Ectodermal cell (in vitro differentiated cells): ENCODE data around the gene KCNMB2.

Experiments
- H3K27ac ChIP-seq: 2 replicates; pipeline ENCODE4 v1.7.0; 2013; ENCODE audit warnings: mild to moderate bottlenecking, low read depth, low read length; ENCODE audit not compliant: insufficient read depth, poor library complexity, severe bottlenecking
- H3K27me3 ChIP-seq: 2 replicates; pipeline ENCODE4 v1.7.0; 2013; ENCODE audit warnings: mild to moderate bottlenecking, low read length; ENCODE audit not compliant: insufficient read depth, control insufficient read depth, poor library complexity, severe bottlenecking
- H3K36me3 ChIP-seq: one replicate; pipeline ENCODE4 v1.7.0; 2013; ENCODE audit warnings: low read length; ENCODE audit not compliant: control insufficient read depth, insufficient read depth
- H3K4me1 ChIP-seq: one replicate; pipeline ENCODE4 v1.7.0; 2013; ENCODE audit warnings: low read length; ENCODE audit not compliant: control insufficient read depth, insufficient read depth
- H3K4me3 ChIP-seq: 2 replicates; pipeline ENCODE4 v1.7.0; 2013; ENCODE audit warnings: low read depth, low read length, control low read depth; ENCODE audit not compliant: insufficient read depth
- H3K9me3 ChIP-seq: 2 replicates; pipeline ENCODE4 v1.7.0; 2013; ENCODE audit warnings: mild to moderate bottlenecking, low read length, moderate library complexity; ENCODE audit not compliant: control insufficient read depth
- WGBS, 2 experiments: methylation state at CpG; one replicate each; pipeline ENCODE4 v1.1.7; 2013; ENCODE audit warnings: missing lambda C conversion rate in 2 of 2; 5-methylcytosine and 5-hydroxymethylcytosine counted together

KCNMB2 gene

GRCh38 chr3:178765472-178765871, 229.2 kb downstream of the KCNMB2 start:
- Histone ChIP-seq H3K27ac (no peak overlapping the region), H3K4me3 (no peak overlapping the region), H3K9me3 (no peaks in the 10 kb centered on the region), H3K36me3 (no peaks in the 10 kb centered on the region), H3K4me1 (no peaks in the 10 kb centered on the region), H3K27me3 (no peaks in the 10 kb centered on the region)
- WGBS, 2 experiments = 89 to 90% methylated on average over 6 of the region's 6 CpGs

GRCh38 chr3:178767581-178767980, 231.3 kb downstream of the KCNMB2 start:
- Histone ChIP-seq H3K36me3 (no peaks in the 10 kb centered on the region), H3K27me3 (no peaks in the 10 kb centered on the region), H3K4me1 (no peaks in the 10 kb centered on the region), H3K4me3 (no peak overlapping the region), H3K27ac (no peak overlapping the region), H3K9me3 (no peaks in the 10 kb centered on the region)

GRCh38 chr3:178768072-178768864, 232.0 kb downstream of the KCNMB2 start:
- WGBS, 2 experiments = 57 to 69% methylated on average over 4 of the region's 5 CpGs
- Histone ChIP-seq H3K9me3 (no peaks in the 10 kb centered on the region), H3K4me3 (no peak overlapping the region), H3K27me3 (no peaks in the 10 kb centered on the region), H3K27ac (no peak overlapping the region), H3K4me1 (no peaks in the 10 kb centered on the region), H3K36me3 (no peaks in the 10 kb centered on the region)

DNA sequence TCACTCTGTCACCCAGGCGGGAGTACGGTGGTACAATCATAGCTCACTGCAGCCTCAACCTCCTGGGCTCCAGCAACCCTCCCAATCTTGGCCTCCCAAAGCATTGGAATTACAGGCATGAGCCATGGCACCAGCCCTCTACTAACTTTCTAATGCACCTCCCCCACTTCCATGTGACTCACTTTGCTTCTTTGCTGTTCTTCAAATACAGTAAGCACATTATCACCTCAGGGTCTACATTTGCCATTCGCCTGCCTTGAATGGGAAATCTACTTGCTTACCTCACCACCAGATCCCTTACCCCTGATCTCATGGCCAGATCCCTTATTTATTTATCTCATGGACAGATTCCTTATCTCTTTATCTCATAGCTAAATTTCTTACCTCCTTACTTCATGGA, 235.3 kb downstream of the KCNMB2 start:
- H3K27ac ChIP-seq = no peak overlapping the region
- WGBS, 2 experiments = 76 to 78% methylated on average over 3 of the region's 3 CpGs

GRCh38 chr3:178772746-178773145, 236.5 kb downstream of the KCNMB2 start:
- H3K27me3 ChIP-seq = no peaks in the 10 kb centered on the region
- no peaks in the 10 kb centered on the region for H3K36me3 ChIP-seq
- H3K4me3 ChIP-seq = no peak overlapping the region
- no peaks in the 10 kb centered on the region for H3K4me1 ChIP-seq
- no peaks in the 10 kb centered on the region for H3K9me3 ChIP-seq
- H3K27ac ChIP-seq = no peak overlapping the region
- 92 to 94% methylated on average over 4 of the region's 4 CpGs for WGBS, 2 experiments

More for the DNA sequence above, 235.3 kb downstream of the KCNMB2 start:
- no peaks in the 10 kb centered on the region for H3K4me1 ChIP-seq
- no peaks in the 10 kb centered on the region for H3K27me3 ChIP-seq
- no peaks in the 10 kb centered on the region for H3K36me3 ChIP-seq
- H3K4me3 ChIP-seq = no peak overlapping the region
- H3K9me3 ChIP-seq = no peaks in the 10 kb centered on the region

GRCh38 chr3:178773358-178773757, 237.1 kb downstream of the KCNMB2 start:
- H3K9me3 ChIP-seq = no peaks in the 10 kb centered on the region
- H3K4me3 ChIP-seq = no peak overlapping the region
- no peaks in the 10 kb centered on the region for H3K36me3 ChIP-seq
- WGBS, 2 experiments = no CpG with 5 or more reads among the region's 1 CpG
- H3K4me1 ChIP-seq = no peaks in the 10 kb centered on the region
- H3K27ac ChIP-seq = no peak overlapping the region
- H3K27me3 ChIP-seq = no peaks in the 10 kb centered on the region

DNA sequence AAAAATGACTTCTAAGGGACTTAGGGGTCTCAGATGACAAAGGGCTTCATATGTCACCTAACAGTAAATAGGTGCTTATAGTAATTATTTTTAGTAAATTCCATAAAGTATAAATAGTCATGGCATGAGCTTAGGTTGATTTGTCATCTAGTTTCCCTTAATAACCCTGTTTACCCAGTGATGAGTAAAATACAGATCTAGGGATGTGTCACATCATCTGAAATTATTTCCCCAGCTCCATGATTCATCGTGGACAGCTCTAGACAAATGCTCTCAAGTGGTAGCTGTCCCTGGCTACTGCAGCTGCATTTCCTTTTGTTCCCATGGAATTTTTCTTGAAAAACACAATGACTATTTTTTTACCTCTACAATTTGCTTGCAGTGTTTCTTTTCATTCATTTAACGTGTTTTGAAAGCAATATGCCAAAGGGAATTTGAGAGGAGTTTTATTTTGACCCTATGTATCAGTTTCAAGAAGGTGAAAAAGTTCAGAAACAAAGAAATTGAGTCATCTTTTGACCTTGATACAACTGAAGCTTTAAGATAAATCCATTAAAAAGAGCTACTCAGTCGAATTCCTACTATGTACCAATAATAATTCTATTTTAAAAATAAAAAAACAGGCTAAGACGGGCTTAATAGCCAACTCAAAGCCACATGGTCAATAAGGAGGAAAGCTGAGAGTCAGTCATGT, 241.6 kb downstream of the KCNMB2 start:
- H3K4me3 ChIP-seq = no peak overlapping the region

GRCh38 chr3:178778589-178778988, 242.4 kb downstream of the KCNMB2 start:
- Histone ChIP-seq H3K27me3 (no peaks in the 10 kb centered on the region), H3K4me1 (no peaks in the 10 kb centered on the region), H3K4me3 (no peak overlapping the region), H3K27ac (no peak overlapping the region), H3K9me3 (no peaks in the 10 kb centered on the region), H3K36me3 (no peaks in the 10 kb centered on the region)
- WGBS, 2 experiments = 92 to 93% methylated on average over 4 of the region's 4 CpGs

More for the DNA sequence above, 241.6 kb downstream of the KCNMB2 start:
- Histone ChIP-seq H3K27ac (no peak overlapping the region), H3K27me3 (no peaks in the 10 kb centered on the region), H3K36me3 (no peaks in the 10 kb centered on the region), H3K4me1 (no peaks in the 10 kb centered on the region), H3K9me3 (no peaks in the 10 kb centered on the region)
- 94 to 98% methylated on average over 2 to 4 of the region's 4 CpGs for WGBS, 2 experiments

DNA sequence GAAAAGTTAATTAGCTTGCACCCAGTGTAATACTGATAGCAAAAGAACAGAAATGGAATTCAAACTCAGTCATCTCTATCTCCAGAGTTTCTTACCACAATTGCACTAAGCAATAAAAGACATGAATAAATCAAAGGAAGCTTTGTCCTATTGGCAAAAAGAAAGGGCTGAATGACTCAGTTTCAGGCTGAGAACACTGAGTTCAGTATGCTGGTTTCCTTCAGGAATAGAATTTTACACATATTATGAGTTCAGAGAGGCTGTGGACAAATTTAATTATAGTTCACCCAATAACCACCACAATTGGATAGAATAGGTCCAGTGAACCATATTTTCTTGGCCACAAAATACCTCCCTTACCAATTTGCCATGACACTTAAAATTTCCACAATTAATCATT, 249.7 kb downstream of the KCNMB2 start:
- Histone ChIP-seq H3K9me3 (no peaks in the 10 kb centered on the region), H3K4me3 (no peak overlapping the region), H3K27me3 (no peaks in the 10 kb centered on the region), H3K27ac (no peak overlapping the region), H3K4me1 (no peaks in the 10 kb centered on the region), H3K36me3 (no peaks in the 10 kb centered on the region)

DNA sequence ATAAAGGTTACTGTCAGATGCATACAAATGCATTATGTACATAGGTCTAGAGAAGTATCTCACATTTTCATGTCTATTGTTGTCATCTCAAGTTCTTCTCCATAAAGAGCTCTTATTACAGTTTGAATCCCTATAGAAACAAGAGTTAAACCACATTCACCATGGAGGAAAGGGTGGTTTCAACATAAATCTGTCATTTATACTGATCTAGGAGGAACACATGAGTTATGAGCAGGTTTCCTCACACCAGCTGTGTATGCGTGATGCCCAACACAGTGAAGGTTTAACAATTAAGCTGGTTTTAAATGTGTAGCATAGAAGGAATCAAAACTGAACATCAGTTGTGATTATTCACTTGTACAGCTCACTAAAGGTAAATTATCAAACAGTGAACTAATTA, 251.7 kb downstream of the KCNMB2 start:
- Histone ChIP-seq H3K9me3 (no peaks in the 10 kb centered on the region), H3K36me3 (no peaks in the 10 kb centered on the region), H3K27ac (no peak overlapping the region), H3K4me3 (no peak overlapping the region), H3K4me1 (no peaks in the 10 kb centered on the region), H3K27me3 (no peaks in the 10 kb centered on the region)
- WGBS, 2 experiments = 41 to 50% methylated on average over 1 of the region's 1 CpG
